H1 (cell line): ENCODE measurements around the gene PCYT2. TPM values are rescaled to one million over a fixed set of nuclear protein-coding genes. Genes with fewer than 3 reads are reported as not detected.

ENCODE experiments used
- CBX5 ChIP-seq: fragments of 300-800, 300-1000 bp; sonication (generic); IDR thresholded peaks from 2 replicates; pipeline ENCODE4 v1.7.1; 2016; ENCODE audit warnings: antibody characterized with exemption, low read length, low read depth
- RNF2 ChIP-seq: fragments of 200-900, 300-1000 bp; sonication (generic); IDR thresholded peaks from 2 replicates; pipeline ENCODE4 v1.7.1; 2016; ENCODE audit warnings: borderline replicate concordance, low read depth, mild to moderate bottlenecking, antibody characterized with exemption, low read length; ENCODE audit not compliant: poor library complexity, severe bottlenecking; ENCODE audit errors: missing control alignments
- polyA plus RNA-seq, 7 experiments: library from polyadenylated mRNA; depleted of rRNA in 3 of 7; stranded (reverse) in 5 of 7; unstranded in 2 of 7; fragments of >200 nt in 5 of 7; fragments of 200-250 nt in 2 of 7; gene quantifications; 1 replicate in 5 of 7; 2 replicates in 1 of 7; 4 replicates in 1 of 7; pipeline versions ENCODE4 v1.2.1 to v1.2.3, GENCODE V29; 2011 to 2013; ENCODE audit warnings: missing spikeins in 2 of 7, mixed read lengths in 2 of 7
- total RNA-seq: library from RNA; stranded (reverse); fragmentation: NEBNext Ultra II Directional; extraction: Animal tissue kit (Norgen Biotek cat#: 25700); gene quantifications from 2 replicates; pipeline ENCODE4 v1.2.1, GENCODE V29; 2021
- TF ChIP-seq, protein P1 (sequence below): fragments of 300-600 bp; sonication (generic); IDR thresholded peaks from 2 replicates; pipeline ENCODE4 v1.7.1; 2012; ENCODE audit warnings: low read length, moderate library complexity, mild to moderate bottlenecking, inconsistent platforms; ENCODE audit not compliant: insufficient replicate concordance

PCYT2 gene
- total and polyA plus RNA-seq, 2 of the 8 experiments (the other 6 are each of a cell fraction or from before 2014, with no cell fraction given) = 29.9 to 31.3 TPM

DNA sequence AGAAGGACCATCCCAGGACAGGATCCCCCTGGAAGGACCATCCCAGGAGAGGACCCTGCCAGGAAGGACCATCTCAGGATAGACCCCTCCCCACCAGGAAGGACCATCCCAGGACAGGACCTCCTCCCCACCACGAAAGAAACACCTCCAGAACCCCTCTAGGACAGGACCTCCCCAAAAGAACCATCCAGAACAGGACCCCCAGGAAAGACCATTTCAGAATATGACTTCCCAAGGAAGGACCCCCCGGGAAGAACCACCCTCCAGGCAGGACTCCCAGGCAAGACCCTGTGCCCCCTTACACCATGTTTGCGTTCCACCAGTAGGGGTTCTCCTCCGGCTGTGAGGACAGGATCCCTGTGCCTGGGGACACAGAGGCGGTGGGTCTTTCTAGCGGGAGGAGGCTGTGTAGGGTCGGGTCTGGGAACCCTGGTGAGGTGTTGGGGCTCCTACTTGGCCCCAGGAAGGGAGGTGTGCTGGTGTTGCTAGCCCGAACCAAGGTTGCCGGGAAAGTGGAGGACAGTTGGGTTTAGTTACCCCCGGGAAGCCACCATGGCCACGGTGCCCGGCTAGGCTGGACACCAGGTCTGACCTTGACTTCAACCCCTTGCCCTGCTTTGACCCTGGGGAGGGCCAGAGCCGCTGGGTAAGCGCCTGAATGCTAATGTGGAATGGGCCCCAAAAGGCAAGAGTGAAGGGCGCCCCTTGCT lies 47.6 kb upstream of the PCYT2 start (continued):
- TF ChIP-seq, protein P1, sequence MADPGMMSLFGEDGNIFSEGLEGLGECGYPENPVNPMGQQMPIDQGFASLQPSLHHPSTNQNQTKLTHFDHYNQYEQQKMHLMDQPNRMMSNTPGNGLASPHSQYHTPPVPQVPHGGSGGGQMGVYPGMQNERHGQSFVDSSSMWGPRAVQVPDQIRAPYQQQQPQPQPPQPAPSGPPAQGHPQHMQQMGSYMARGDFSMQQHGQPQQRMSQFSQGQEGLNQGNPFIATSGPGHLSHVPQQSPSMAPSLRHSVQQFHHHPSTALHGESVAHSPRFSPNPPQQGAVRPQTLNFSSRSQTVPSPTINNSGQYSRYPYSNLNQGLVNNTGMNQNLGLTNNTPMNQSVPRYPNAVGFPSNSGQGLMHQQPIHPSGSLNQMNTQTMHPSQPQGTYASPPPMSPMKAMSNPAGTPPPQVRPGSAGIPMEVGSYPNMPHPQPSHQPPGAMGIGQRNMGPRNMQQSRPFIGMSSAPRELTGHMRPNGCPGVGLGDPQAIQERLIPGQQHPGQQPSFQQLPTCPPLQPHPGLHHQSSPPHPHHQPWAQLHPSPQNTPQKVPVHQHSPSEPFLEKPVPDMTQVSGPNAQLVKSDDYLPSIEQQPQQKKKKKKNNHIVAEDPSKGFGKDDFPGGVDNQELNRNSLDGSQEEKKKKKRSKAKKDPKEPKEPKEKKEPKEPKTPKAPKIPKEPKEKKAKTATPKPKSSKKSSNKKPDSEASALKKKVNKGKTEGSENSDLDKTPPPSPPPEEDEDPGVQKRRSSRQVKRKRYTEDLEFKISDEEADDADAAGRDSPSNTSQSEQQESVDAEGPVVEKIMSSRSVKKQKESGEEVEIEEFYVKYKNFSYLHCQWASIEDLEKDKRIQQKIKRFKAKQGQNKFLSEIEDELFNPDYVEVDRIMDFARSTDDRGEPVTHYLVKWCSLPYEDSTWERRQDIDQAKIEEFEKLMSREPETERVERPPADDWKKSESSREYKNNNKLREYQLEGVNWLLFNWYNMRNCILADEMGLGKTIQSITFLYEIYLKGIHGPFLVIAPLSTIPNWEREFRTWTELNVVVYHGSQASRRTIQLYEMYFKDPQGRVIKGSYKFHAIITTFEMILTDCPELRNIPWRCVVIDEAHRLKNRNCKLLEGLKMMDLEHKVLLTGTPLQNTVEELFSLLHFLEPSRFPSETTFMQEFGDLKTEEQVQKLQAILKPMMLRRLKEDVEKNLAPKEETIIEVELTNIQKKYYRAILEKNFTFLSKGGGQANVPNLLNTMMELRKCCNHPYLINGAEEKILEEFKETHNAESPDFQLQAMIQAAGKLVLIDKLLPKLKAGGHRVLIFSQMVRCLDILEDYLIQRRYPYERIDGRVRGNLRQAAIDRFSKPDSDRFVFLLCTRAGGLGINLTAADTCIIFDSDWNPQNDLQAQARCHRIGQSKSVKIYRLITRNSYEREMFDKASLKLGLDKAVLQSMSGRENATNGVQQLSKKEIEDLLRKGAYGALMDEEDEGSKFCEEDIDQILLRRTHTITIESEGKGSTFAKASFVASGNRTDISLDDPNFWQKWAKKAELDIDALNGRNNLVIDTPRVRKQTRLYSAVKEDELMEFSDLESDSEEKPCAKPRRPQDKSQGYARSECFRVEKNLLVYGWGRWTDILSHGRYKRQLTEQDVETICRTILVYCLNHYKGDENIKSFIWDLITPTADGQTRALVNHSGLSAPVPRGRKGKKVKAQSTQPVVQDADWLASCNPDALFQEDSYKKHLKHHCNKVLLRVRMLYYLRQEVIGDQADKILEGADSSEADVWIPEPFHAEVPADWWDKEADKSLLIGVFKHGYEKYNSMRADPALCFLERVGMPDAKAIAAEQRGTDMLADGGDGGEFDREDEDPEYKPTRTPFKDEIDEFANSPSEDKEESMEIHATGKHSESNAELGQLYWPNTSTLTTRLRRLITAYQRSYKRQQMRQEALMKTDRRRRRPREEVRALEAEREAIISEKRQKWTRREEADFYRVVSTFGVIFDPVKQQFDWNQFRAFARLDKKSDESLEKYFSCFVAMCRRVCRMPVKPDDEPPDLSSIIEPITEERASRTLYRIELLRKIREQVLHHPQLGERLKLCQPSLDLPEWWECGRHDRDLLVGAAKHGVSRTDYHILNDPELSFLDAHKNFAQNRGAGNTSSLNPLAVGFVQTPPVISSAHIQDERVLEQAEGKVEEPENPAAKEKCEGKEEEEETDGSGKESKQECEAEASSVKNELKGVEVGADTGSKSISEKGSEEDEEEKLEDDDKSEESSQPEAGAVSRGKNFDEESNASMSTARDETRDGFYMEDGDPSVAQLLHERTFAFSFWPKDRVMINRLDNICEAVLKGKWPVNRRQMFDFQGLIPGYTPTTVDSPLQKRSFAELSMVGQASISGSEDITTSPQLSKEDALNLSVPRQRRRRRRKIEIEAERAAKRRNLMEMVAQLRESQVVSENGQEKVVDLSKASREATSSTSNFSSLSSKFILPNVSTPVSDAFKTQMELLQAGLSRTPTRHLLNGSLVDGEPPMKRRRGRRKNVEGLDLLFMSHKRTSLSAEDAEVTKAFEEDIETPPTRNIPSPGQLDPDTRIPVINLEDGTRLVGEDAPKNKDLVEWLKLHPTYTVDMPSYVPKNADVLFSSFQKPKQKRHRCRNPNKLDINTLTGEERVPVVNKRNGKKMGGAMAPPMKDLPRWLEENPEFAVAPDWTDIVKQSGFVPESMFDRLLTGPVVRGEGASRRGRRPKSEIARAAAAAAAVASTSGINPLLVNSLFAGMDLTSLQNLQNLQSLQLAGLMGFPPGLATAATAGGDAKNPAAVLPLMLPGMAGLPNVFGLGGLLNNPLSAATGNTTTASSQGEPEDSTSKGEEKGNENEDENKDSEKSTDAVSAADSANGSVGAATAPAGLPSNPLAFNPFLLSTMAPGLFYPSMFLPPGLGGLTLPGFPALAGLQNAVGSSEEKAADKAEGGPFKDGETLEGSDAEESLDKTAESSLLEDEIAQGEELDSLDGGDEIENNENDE = no peak
- TF ChIP-seq RNF2 (peak; percentile 7), CBX5 (no peak)
